GM12874 (cell line): Measurements from ENCODE around the gene AKAP13.

Experiments
- TF ChIP-seq, protein P1 (sequence below): IDR thresholded peaks from 2 replicates; pipeline ENCODE4 v1.5.1; 2011; ENCODE audit warnings: low read depth, mild to moderate bottlenecking, control low read depth, low read length, moderate library complexity; ENCODE audit not compliant: insufficient read depth

AKAP13 gene

DNA sequence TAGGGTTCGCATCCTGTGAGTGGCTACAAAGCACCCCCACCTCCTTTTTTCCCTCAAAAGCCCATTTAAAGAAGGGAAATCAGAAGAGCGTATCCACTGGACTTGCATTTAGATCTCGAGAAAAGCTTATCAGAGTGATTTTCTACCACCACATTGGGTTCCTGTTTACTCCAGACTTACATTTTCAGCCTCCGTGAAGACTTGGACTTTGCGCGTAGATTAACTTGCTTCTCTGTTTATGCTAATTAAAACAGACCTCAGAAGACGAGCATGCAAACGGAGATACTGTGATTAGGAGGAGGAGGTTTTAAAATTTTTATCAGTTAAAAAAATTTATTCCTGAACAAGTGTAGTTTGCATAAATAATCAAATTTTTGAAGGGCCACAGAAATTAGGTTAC lies 115.7 kb downstream of the AKAP13 start:
- TF ChIP-seq, protein P1, sequence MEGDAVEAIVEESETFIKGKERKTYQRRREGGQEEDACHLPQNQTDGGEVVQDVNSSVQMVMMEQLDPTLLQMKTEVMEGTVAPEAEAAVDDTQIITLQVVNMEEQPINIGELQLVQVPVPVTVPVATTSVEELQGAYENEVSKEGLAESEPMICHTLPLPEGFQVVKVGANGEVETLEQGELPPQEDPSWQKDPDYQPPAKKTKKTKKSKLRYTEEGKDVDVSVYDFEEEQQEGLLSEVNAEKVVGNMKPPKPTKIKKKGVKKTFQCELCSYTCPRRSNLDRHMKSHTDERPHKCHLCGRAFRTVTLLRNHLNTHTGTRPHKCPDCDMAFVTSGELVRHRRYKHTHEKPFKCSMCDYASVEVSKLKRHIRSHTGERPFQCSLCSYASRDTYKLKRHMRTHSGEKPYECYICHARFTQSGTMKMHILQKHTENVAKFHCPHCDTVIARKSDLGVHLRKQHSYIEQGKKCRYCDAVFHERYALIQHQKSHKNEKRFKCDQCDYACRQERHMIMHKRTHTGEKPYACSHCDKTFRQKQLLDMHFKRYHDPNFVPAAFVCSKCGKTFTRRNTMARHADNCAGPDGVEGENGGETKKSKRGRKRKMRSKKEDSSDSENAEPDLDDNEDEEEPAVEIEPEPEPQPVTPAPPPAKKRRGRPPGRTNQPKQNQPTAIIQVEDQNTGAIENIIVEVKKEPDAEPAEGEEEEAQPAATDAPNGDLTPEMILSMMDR = no peak

DNA sequence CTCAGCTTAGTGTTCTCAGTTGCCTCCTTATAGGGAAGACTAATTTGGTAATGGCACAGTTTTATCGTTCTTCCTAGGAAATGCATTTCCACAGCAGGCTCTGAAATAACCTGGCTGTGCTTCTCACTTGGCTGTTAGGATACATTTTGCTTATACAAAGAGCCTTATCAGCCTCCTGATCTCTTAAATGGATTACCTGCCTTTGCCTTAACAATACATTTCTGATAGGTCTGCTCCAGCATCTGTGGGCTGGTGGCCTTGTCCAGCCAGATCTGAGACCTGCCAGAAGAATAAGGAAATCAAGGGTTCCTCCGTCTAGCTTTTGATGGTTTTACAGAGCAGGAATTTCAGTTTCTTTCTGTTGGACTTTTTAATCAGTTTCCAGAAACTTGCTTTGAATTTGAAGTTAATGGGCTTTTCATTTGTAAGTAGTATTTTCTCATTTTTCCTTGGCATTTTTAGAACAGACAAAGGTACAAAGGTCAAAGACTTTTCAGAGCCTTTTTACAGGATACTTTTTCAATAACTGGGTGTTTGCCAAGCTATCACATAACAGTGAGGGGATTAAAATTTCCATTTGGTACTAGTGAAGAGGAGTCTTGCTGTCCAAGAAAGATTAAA lies 116.3 kb downstream of the AKAP13 start:
- TF ChIP-seq, protein P1 = no peak

DNA sequence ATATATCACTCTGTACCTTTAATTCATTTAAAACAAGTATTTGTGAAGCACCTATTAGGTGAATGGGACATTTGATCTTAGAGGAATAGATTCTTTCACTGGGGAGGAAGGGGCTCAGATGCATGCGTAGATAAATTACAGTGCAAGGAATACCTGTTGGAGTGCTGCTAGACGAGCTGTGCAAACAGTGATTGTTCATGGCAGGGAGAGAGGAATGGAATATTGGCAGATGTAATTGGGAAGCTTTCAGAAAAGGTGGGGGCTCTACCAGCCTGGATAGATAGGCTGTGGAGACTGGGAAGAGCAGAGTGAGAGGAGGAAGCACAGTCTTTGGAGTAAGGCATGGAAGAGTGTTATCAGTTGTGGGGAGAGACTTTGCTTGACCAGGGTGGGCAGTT lies 116.8 kb downstream of the AKAP13 start:
- TF ChIP-seq, protein P1 = no peak

DNA sequence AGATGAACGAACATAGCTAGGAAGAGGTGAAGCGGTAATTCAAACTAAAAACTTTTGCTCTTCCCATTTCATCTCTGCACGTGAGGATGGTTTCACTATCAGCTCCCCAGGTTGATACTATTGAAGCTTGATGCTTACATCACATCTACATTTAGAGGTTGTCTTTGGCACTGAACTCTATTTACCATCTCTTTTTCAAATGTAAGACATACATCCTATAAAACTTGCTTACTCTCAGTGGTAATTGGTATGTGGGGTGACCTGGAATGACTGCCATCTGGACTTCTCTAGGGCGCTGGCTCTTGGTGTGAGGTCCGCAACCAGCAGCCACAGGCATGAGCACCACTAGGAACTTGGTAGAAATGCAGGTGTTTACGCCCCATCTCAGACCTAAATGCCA lies 118.1 kb downstream of the AKAP13 start:
- TF ChIP-seq, protein P1 = no peak

DNA sequence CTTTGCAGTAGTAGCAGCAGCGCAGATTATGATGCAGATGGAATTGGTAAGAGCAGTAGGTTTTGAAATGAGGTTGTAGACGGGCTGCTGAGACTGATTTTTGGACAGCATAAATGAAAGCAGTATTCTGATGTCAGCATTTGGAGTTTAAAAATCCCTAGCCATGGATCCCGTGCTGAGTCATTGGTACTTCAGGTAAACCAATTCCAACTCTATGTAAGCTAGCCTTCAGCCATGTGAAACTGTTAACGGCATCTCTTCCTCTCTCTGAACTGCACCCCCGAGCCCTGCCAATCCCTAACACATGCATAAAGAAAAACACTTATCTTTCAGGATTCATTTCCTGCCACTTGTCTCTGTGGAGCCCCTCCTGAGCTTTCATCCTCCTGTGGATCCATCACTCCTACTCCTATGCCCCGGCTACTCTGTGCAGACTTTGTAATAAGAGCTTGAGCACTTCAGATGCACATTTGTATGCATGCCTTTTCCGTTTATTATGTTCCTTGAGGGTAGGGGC lies 119.0 kb downstream of the AKAP13 start:
- TF ChIP-seq, protein P1 = no peak

DNA sequence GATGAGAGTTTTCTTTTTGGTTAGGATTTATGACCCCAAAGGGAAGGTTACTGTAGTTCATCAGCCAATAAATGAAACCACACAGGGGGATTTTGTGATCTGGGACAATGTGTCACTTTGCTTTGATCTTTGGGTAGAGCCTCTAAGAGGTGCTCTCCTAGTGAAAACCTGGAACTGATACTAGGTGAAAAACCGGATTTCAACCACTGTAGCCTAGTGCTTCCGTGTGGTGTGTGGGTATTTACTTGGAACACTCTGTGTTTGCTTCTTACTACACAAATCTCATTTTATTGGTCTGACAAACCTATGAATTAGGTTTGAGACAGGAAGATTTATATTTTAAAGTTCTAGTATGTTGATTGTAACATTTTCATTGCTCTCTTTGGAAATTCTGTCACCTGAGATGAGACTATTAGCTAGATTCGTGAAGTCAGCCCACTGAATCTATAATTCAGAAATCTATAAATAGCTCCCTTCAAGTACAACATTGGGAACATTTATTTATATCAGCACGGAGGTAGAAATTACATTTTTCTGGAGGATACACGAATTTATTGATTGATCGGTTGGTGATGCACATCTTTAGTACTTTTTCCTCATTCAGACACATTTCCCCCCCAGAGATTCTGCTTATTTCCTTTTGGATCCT lies 119.8 kb downstream of the AKAP13 start:
- TF ChIP-seq, protein P1 = no peak

DNA sequence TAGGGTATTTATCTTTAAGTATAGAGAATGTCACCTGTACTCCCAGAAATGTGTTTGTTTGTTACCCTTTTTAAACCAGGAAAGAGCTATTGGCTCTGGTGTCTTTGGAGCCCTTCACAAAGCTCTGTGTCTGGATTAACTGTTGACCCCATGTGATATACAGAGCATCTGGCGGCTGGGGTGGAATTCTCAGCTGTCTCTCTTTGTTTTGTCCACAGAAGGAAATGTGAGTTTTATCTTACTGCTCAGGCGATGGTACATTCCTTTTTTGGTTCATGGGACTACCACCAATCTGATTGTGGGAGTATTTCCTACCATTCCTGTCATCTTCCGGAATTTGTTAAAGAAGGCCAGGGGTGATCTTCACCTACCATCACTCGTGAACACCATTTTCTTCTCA lies 120.3 kb downstream of the AKAP13 start:
- TF ChIP-seq, protein P1 = no peak
